ENCODE results near the gene NRIP1. TPM values are rescaled to one million over a fixed set of nuclear protein-coding genes. Genes with fewer than 3 reads are reported as not detected.

The NRIP1 gene
- total and polyA plus RNA-seq, 2 of the 13 experiments (the other 11 are each of a cell fraction or from before 2014, with no cell fraction given), result 21.0 to 69.0 TPM

DNA sequence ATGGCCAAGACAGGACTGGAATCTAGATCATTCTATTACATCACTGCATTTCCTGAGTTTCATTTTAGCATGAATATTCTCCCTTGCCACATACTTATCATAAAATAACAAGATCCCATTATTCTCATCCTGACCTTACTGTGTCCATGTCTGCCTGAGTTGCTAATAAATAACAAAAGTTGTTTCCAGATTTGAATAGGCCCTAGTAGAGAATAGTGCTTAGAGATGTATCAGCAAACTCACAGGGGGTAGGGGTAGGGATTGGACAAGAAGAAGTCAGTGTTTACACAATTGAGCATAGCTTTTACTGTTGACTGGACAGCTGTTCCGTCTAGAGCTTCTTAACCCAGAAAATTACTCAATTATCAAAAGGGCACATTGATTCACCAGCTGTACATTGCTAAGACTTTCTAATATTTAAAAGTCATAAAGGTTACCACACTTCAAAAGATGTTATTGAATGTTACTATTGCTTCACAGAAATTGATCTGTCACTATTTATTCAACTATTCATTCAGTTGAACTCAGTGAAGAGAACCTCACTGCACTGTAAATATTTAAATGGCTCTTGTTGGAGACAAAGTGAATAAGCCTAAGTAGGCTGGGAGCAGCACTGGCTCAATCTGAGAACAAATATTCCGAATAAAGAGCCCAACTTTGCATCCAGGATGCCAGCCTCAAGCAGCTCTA lies 121.9 kb downstream of the NRIP1 start (continued):
- TF ChIP-seq, protein P1, sequence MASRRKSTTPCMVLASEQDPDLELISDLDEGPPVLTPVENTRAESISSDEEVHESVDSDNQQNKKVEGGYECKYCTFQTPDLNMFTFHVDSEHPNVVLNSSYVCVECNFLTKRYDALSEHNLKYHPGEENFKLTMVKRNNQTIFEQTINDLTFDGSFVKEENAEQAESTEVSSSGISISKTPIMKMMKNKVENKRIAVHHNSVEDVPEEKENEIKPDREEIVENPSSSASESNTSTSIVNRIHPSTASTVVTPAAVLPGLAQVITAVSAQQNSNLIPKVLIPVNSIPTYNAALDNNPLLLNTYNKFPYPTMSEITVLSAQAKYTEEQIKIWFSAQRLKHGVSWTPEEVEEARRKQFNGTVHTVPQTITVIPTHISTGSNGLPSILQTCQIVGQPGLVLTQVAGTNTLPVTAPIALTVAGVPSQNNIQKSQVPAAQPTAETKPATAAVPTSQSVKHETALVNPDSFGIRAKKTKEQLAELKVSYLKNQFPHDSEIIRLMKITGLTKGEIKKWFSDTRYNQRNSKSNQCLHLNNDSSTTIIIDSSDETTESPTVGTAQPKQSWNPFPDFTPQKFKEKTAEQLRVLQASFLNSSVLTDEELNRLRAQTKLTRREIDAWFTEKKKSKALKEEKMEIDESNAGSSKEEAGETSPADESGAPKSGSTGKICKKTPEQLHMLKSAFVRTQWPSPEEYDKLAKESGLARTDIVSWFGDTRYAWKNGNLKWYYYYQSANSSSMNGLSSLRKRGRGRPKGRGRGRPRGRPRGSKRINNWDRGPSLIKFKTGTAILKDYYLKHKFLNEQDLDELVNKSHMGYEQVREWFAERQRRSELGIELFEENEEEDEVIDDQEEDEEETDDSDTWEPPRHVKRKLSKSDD (CRISPR knock-in tag; IDR thresholded peaks at IDR 0.05; ENCODE audit: low read depth), result no peak
- TF ChIP-seq ZSCAN9 (CRISPR knock-in tag; IDR thresholded peaks at IDR 0.05; ENCODE audit: borderline replicate concordance), result peak; percentile 45; the same call in 1 of the 2 replicates
- no peak for TF ChIP-seq SUZ12 (IDR thresholded peaks at IDR 0.05; ENCODE audit: low read depth, low read length)
- TF ChIP-seq NR2F1 (CRISPR knock-in tag; IDR thresholded peaks at IDR 0.05), result peak; percentile 91 to 98
- no peak for TF ChIP-seq SNAI1 (CRISPR knock-in tag; IDR thresholded peaks at IDR 0.05; ENCODE audit: borderline replicate concordance)
- peak; percentile 99 for TF ChIP-seq ZBTB3 (CRISPR knock-in tag; IDR thresholded peaks at IDR 0.05; ENCODE audit: borderline replicate concordance, low read depth)
- TF ChIP-seq ONECUT2 (CRISPR knock-in tag; IDR thresholded peaks at IDR 0.05), result peak; percentile 94
- TF ChIP-seq HHEX (CRISPR knock-in tag; IDR thresholded peaks at IDR 0.05), result peak; percentile 83
- TF ChIP-seq, protein P2, sequence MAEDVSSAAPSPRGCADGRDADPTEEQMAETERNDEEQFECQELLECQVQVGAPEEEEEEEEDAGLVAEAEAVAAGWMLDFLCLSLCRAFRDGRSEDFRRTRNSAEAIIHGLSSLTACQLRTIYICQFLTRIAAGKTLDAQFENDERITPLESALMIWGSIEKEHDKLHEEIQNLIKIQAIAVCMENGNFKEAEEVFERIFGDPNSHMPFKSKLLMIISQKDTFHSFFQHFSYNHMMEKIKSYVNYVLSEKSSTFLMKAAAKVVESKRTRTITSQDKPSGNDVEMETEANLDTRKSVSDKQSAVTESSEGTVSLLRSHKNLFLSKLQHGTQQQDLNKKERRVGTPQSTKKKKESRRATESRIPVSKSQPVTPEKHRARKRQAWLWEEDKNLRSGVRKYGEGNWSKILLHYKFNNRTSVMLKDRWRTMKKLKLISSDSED (CRISPR knock-in tag; IDR thresholded peaks at IDR 0.05), result no peak
- TF ChIP-seq ARID2 (CRISPR knock-in tag; IDR thresholded peaks at IDR 0.05; ENCODE audit: borderline replicate concordance), result no peak
- TF ChIP-seq RBM39 (IDR thresholded peaks at IDR 0.05; ENCODE audit: low read depth, low read length, poor library complexity, severe bottlenecking), result no peak
- no peak for TF ChIP-seq MTA3 (CRISPR knock-in tag; IDR thresholded peaks at IDR 0.05)
- TF ChIP-seq PPARG (CRISPR knock-in tag; conservative IDR thresholded peaks at IDR 0.05), result peak; percentile 83
- peak; percentile 81; the same call in 1 of the 2 replicates for TF ChIP-seq DPF2 (CRISPR knock-in tag; IDR thresholded peaks at IDR 0.05; ENCODE audit: borderline replicate concordance, low read depth)
- no peak for TF ChIP-seq ZKSCAN1 (IDR thresholded peaks at IDR 0.05; ENCODE audit: low read length)
- TF ChIP-seq, protein P3, sequence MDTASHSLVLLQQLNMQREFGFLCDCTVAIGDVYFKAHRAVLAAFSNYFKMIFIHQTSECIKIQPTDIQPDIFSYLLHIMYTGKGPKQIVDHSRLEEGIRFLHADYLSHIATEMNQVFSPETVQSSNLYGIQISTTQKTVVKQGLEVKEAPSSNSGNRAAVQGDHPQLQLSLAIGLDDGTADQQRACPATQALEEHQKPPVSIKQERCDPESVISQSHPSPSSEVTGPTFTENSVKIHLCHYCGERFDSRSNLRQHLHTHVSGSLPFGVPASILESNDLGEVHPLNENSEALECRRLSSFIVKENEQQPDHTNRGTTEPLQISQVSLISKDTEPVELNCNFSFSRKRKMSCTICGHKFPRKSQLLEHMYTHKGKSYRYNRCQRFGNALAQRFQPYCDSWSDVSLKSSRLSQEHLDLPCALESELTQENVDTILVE (CRISPR knock-in tag; IDR thresholded peaks at IDR 0.05), result peak; percentile 35; the same call in 1 of the 2 replicates
- TF ChIP-seq MAZ (IDR thresholded peaks at IDR 0.05; ENCODE audit: borderline replicate concordance, low read depth, low read length), result no peak
- no peak for TF ChIP-seq MAZ (CRISPR knock-in tag; IDR thresholded peaks at IDR 0.05; ENCODE audit: low read depth)
- TF ChIP-seq, protein P4, sequence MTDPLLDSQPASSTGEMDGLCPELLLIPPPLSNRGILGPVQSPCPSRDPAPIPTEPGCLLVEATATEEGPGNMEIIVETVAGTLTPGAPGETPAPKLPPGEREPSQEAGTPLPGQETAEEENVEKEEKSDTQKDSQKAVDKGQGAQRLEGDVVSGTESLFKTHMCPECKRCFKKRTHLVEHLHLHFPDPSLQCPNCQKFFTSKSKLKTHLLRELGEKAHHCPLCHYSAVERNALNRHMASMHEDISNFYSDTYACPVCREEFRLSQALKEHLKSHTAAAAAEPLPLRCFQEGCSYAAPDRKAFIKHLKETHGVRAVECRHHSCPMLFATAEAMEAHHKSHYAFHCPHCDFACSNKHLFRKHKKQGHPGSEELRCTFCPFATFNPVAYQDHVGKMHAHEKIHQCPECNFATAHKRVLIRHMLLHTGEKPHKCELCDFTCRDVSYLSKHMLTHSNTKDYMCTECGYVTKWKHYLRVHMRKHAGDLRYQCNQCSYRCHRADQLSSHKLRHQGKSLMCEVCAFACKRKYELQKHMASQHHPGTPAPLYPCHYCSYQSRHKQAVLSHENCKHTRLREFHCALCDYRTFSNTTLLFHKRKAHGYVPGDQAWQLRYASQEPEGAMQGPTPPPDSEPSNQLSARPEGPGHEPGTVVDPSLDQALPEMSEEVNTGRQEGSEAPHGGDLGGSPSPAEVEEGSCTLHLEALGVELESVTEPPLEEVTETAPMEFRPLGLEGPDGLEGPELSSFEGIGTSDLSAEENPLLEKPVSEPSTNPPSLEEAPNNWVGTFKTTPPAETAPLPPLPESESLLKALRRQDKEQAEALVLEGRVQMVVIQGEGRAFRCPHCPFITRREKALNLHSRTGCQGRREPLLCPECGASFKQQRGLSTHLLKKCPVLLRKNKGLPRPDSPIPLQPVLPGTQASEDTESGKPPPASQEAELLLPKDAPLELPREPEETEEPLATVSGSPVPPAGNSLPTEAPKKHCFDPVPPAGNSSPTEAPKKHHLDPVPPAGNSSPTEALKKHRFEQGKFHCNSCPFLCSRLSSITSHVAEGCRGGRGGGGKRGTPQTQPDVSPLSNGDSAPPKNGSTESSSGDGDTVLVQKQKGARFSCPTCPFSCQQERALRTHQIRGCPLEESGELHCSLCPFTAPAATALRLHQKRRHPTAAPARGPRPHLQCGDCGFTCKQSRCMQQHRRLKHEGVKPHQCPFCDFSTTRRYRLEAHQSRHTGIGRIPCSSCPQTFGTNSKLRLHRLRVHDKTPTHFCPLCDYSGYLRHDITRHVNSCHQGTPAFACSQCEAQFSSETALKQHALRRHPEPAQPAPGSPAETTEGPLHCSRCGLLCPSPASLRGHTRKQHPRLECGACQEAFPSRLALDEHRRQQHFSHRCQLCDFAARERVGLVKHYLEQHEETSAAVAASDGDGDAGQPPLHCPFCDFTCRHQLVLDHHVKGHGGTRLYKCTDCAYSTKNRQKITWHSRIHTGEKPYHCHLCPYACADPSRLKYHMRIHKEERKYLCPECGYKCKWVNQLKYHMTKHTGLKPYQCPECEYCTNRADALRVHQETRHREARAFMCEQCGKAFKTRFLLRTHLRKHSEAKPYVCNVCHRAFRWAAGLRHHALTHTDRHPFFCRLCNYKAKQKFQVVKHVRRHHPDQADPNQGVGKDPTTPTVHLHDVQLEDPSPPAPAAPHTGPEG (CRISPR knock-in tag; IDR thresholded peaks at IDR 0.05), result no peak

Data from HepG2 (cell line).